DMS53 (cell line): ENCODE data around the gene SIRT7.

Experiments
- DNase-seq: peaks from one replicate; lab custom pipeline; 2025; lab: John Stamatoyannopoulos, UW

Gene SIRT7

GRCh38 chr17:81917565-81918332 is at the start of gene SIRT7:
SIRT7 (minus strand) TSS chr17:81918176; CDS start chr17:81918131, 45 bp downstream.
- DNase-seq: peak; percentile 89

- no peak for DNase-seq
Measured at GRCh38 chr17:81967244-81967532, 49.2 kb upstream of the SIRT7 start.

- peak; percentile 99 for DNase-seq
Measured at GRCh38 chr17:81966343-81967243, 48.6 kb upstream of the SIRT7 start.

GRCh38 chr17:81964081-81964849 is 46.3 kb upstream of the SIRT7 start:
- no peak for DNase-seq

- peak; percentile 63 for DNase-seq
Measured at GRCh38 chr17:81962499-81963441, 44.8 kb upstream of the SIRT7 start.

- DNase-seq: no peak
Measured at GRCh38 chr17:81961521-81962498, 43.8 kb upstream of the SIRT7 start.

GRCh38 chr17:81961087-81961511 is 43.1 kb upstream of the SIRT7 start, which contains the start of gene NOTUM:
NOTUM (minus strand) TSS chr17:81961187; CDS start chr17:81960909, 278 bp downstream.
- DNase-seq: peak; percentile 75

- DNase-seq: peak; percentile 63
Measured at GRCh38 chr17:81960130-81960958, 42.4 kb upstream of the SIRT7 start.

- peak; percentile 83 for DNase-seq
Measured at GRCh38 chr17:81959362-81960129, 41.6 kb upstream of the SIRT7 start.

- no peak for DNase-seq
Measured at GRCh38 chr17:81958633-81959342, 40.8 kb upstream of the SIRT7 start.

GRCh38 chr17:81957691-81958432 is 39.9 kb upstream of the SIRT7 start:
- DNase-seq: no peak

- no peak for DNase-seq
Measured at GRCh38 chr17:81956607-81957589, 38.9 kb upstream of the SIRT7 start.

- no peak for DNase-seq
Measured at GRCh38 chr17:81955756-81956544, 38.0 kb upstream of the SIRT7 start.

- no peak for DNase-seq
Measured at GRCh38 chr17:81955058-81955681, 37.2 kb upstream of the SIRT7 start.
